Activated T-cell treated with anti-CD3 and anti-CD28 coated beads, Interleukin-2, amount 50 U/mL, for 72 hours (primary cell): ENCODE results near the gene KANTR. TPM values are rescaled to one million over a fixed set of nuclear protein-coding genes. Genes with fewer than 3 reads are reported as not detected.

ENCODE experiments used
- ATAC-seq, 2 donors: fragments of 150-1000 bp; cut with Tn5 transposase; replicated peaks in 1 of 2; 2 replicates each; pipeline ENCODE4 v1.10.0; 2021; ENCODE audit warnings: moderate library complexity in 2 of 2, mild to moderate bottlenecking in 1 of 2
- DNase-seq, 2 donors: peaks; one replicate each; pipeline ENCODE4 v3.0.0; 2021 to 2022; ENCODE audit warnings: mixed read lengths in 1 of 2
- H3K27ac Mint-ChIP-seq: one replicate; pipeline ENCODE4 v1.8.0; 2022; ENCODE audit warnings: mild to moderate bottlenecking, moderate library complexity, mixed read lengths
- H3K27me3 Mint-ChIP-seq: one replicate; pipeline ENCODE4 v1.8.0; 2022; ENCODE audit warnings: low read depth, mixed read lengths
- H3K36me3 Mint-ChIP-seq, 2 donors: one replicate each; pipeline ENCODE4 v1.8.0; 2022; ENCODE audit warnings: mixed read lengths in 2 of 2, mild to moderate bottlenecking in 1 of 2; ENCODE audit not compliant: insufficient read depth in 2 of 2
- H3K4me1 Mint-ChIP-seq: one replicate; pipeline ENCODE4 v1.8.0; 2022; ENCODE audit warnings: low read depth, mixed read lengths
- H3K4me3 Mint-ChIP-seq, 2 donors: one replicate each; pipeline ENCODE4 v1.8.0; 2022; ENCODE audit warnings: mild to moderate bottlenecking in 2 of 2, mixed read lengths in 2 of 2, moderate library complexity in 2 of 2
- H3K9me3 Mint-ChIP-seq, 2 donors: one replicate each; pipeline ENCODE4 v1.8.0; 2022; ENCODE audit warnings: mixed read lengths in 2 of 2
- total RNA-seq, 2 donors: library from RNA; stranded (reverse); gene quantifications; one replicate each; pipeline ENCODE4 v1.2.3, GENCODE V29; 2022

KANTR gene
- total RNA-seq, 2 donors from 2014 or later = 10.8 to 11.4 TPM

- H3K9me3 Mint-ChIP-seq = no peaks in the 10 kb centered on the region
- peak in 1 of 2 donors; percentile 14 for ATAC-seq
- DNase-seq = no peak
- H3K4me3 Mint-ChIP-seq = peak overlapping the region; percentile 6 to 74
- H3K4me1 Mint-ChIP-seq = peaks cover 22% of the 10 kb centered on the region
- peaks cover 17% of the 10 kb centered on the region for H3K27me3 Mint-ChIP-seq
- no peak overlapping the region for H3K27ac Mint-ChIP-seq
- no peaks in the 10 kb centered on the region for H3K36me3 Mint-ChIP-seq
These were observed 20.8 kb upstream of the KANTR start for GRCh38 chrX:53073115-53073586.

- H3K27me3 Mint-ChIP-seq = peaks cover 17% of the 10 kb centered on the region
- no peaks in the 10 kb centered on the region for H3K36me3 Mint-ChIP-seq
- peak; percentile 10 to 22 for ATAC-seq
- no peak for DNase-seq
- no peak overlapping the region for H3K4me3 Mint-ChIP-seq
- H3K9me3 Mint-ChIP-seq = no peaks in the 10 kb centered on the region
- H3K27ac Mint-ChIP-seq = no peak overlapping the region
- H3K4me1 Mint-ChIP-seq = peaks cover 22% of the 10 kb centered on the region
These were observed 18.9 kb upstream of the KANTR start for GRCh38 chrX:53075011-53075410.

- H3K36me3 Mint-ChIP-seq = peaks cover 1 to 2% of the 10 kb centered on the region in 2 donors
- H3K27me3 Mint-ChIP-seq = peaks cover 24% of the 10 kb centered on the region
- no peak overlapping the region for H3K27ac Mint-ChIP-seq
- H3K4me3 Mint-ChIP-seq = no peak overlapping the region
- H3K4me1 Mint-ChIP-seq = peaks cover 24% of the 10 kb centered on the region
- DNase-seq (no peak), ATAC-seq (no peak)
- H3K9me3 Mint-ChIP-seq = no peaks in the 10 kb centered on the region
These were observed 17.3 kb upstream of the KANTR start for GRCh38 chrX:53076671-53077070.

- Mint-ChIP-seq H3K4me3 (no peak overlapping the region), H3K27ac (no peak overlapping the region), H3K27me3 (peaks cover 16% of the 10 kb centered on the region), H3K36me3 (peaks cover 1 to 5% of the 10 kb centered on the region in 2 donors), H3K4me1 (peaks cover 16% of the 10 kb centered on the region), H3K9me3 (no peaks in the 10 kb centered on the region)
- DNase-seq = no peak
- no peak for ATAC-seq
These were observed 16.4 kb upstream of the KANTR start for GRCh38 chrX:53077207-53078197.

GRCh38 chrX:53078943-53079342 is 15.0 kb upstream of the KANTR start:
- Mint-ChIP-seq H3K4me3 (no peak overlapping the region), H3K4me1 (peaks cover 15% of the 10 kb centered on the region), H3K27ac (no peak overlapping the region), H3K27me3 (peaks cover 8% of the 10 kb centered on the region), H3K9me3 (no peaks in the 10 kb centered on the region), H3K36me3 (peaks cover 8 to 9% of the 10 kb centered on the region in 2 donors)
- DNase-seq = no peak
- ATAC-seq = no peak

GRCh38 chrX:53080628-53081580 is 13.0 kb upstream of the KANTR start:
- Mint-ChIP-seq H3K27ac (peak overlapping the region; percentile 89), H3K4me1 (peaks cover 34% of the 10 kb centered on the region), H3K36me3 (peaks cover 14% of the 10 kb centered on the region in 2 donors), H3K9me3 (no peaks in the 10 kb centered on the region), H3K27me3 (peaks cover 13% of the 10 kb centered on the region), H3K4me3 (peak overlapping the region; percentile 81 to 89)
- DNase-seq (no peak), ATAC-seq (no peak)

GRCh38 chrX:53081925-53082772 is 11.8 kb upstream of the KANTR start, which contains the start of gene TSPYL2:
Gene TSPYL2 (plus strand): TSS chrX:53082367. CDS start chrX:53082499, 132 bp downstream.
- Mint-ChIP-seq H3K4me1 (peaks cover 44% of the 10 kb centered on the region), H3K27me3 (peaks cover 17% of the 10 kb centered on the region), H3K36me3 (peaks cover 15 to 16% of the 10 kb centered on the region in 2 donors), H3K9me3 (no peaks in the 10 kb centered on the region), H3K4me3 (peak within 1 kb of the TSS; percentile 90 to 94), H3K27ac (peak within 1 kb of the TSS; percentile 96)
- ATAC-seq = peak; percentile 79 to 81
- peak; percentile 92 to 94 for DNase-seq

- Mint-ChIP-seq H3K4me3 (peak overlapping the region; percentile 90 to 94), H3K9me3 (no peaks in the 10 kb centered on the region), H3K27ac (peak overlapping the region; percentile 96), H3K36me3 (peaks cover 15 to 16% of the 10 kb centered on the region in 2 donors), H3K27me3 (peaks cover 17% of the 10 kb centered on the region), H3K4me1 (peaks cover 48% of the 10 kb centered on the region)
- DNase-seq (peak in 1 of 2 donors; percentile 33), ATAC-seq (no peak)
These were observed 10.9 kb upstream of the KANTR start for GRCh38 chrX:53082773-53083616.

- Mint-ChIP-seq H3K9me3 (no peaks in the 10 kb centered on the region), H3K27me3 (peaks cover 17% of the 10 kb centered on the region), H3K4me1 (peaks cover 59% of the 10 kb centered on the region), H3K4me3 (peak overlapping the region; percentile 90 to 94), H3K27ac (peak overlapping the region; percentile 96), H3K36me3 (peaks cover 15 to 16% of the 10 kb centered on the region in 2 donors)
- DNase-seq (no peak), ATAC-seq (no peak)
These were observed 9.8 kb upstream of the KANTR start for GRCh38 chrX:53084043-53084570.

GRCh38 chrX:53084863-53085262 is 9.1 kb upstream of the KANTR start:
- H3K9me3 Mint-ChIP-seq = no peaks in the 10 kb centered on the region
- ATAC-seq (no peak), DNase-seq (no peak)
- peaks cover 17% of the 10 kb centered on the region for H3K27me3 Mint-ChIP-seq
- peak overlapping the region; percentile 69 for H3K27ac Mint-ChIP-seq
- peak overlapping the region; percentile 9 to 22 for H3K4me3 Mint-ChIP-seq
- peaks cover 15 to 16% of the 10 kb centered on the region in 2 donors for H3K36me3 Mint-ChIP-seq
- H3K4me1 Mint-ChIP-seq = peaks cover 64% of the 10 kb centered on the region

- Mint-ChIP-seq H3K36me3 (peaks cover 15 to 16% of the 10 kb centered on the region in 2 donors), H3K4me3 (peak overlapping the region in 1 of 2 donors; percentile 37), H3K4me1 (peaks cover 60% of the 10 kb centered on the region), H3K9me3 (no peaks in the 10 kb centered on the region), H3K27me3 (peaks cover 12% of the 10 kb centered on the region), H3K27ac (peak overlapping the region; percentile 59)
- no peak for ATAC-seq
- no peak for DNase-seq
These were observed 8.2 kb upstream of the KANTR start for GRCh38 chrX:53085661-53086229.
